Smooth muscle cell (in vitro differentiated cells): Measurements from ENCODE around the gene ZG16B. TPM values are rescaled to one million over a fixed set of nuclear protein-coding genes. Genes with fewer than 3 reads are reported as not detected.
A peak's percentile ranks its signal among the peaks of the same experiment; 100 is the strongest.

Source experiments
- DNase-seq: peaks from one replicate; lab custom pipeline; 2025; ENCODE audit not compliant: unreplicated experiment; lab: John Stamatoyannopoulos, UW
- H2AFZ ChIP-seq: fragments of 200-600 bp; sonication (generic); 2 replicates; pipeline ENCODE4 v1.6.0; 2016; ENCODE audit warnings: antibody characterized with exemption, low read depth, mild to moderate bottlenecking
- H3F3A ChIP-seq: fragments of 200-600 bp; sonication (generic); 2 replicates; pipeline ENCODE4 v1.6.0; 2017; ENCODE audit warnings: antibody characterized with exemption, low read depth
- H3K27ac ChIP-seq: fragments of 200-600 bp; sonication (generic); 2 replicates; pipeline ENCODE4 v1.5.1; 2016; ENCODE audit warnings: low read depth, mild to moderate bottlenecking
- H3K27me3 ChIP-seq: fragments of 200-600 bp; sonication (generic); 2 replicates; pipeline ENCODE4 v1.6.1; 2016; ENCODE audit warnings: low read depth, mild to moderate bottlenecking
- H3K36me3 ChIP-seq: fragments of 200-600 bp; sonication (generic); 2 replicates; pipeline ENCODE4 v1.5.1; 2016; ENCODE audit warnings: low read depth
- H3K4me1 ChIP-seq: fragments of 200-600 bp; sonication (generic); 2 replicates; pipeline ENCODE4 v1.5.1; 2016; ENCODE audit warnings: low read depth
- H3K4me2 ChIP-seq: fragments of 200-600 bp; sonication (generic); 2 replicates; pipeline ENCODE4 v1.6.0; 2016; ENCODE audit warnings: mild to moderate bottlenecking
- H3K4me3 ChIP-seq: fragments of 200-600 bp; sonication (generic); 2 replicates; pipeline ENCODE4 v1.5.1; 2016; ENCODE audit warnings: mild to moderate bottlenecking
- H3K79me2 ChIP-seq: fragments of 200-600 bp; sonication (generic); 2 replicates; pipeline ENCODE4 v1.6.0; 2016; ENCODE audit warnings: low read depth, mild to moderate bottlenecking
- H3K9ac ChIP-seq: fragments of 200-600 bp; sonication (generic); 2 replicates; pipeline ENCODE4 v1.6.0; 2016; ENCODE audit warnings: low read depth
- H3K9me3 ChIP-seq: fragments of 200-600 bp; sonication (generic); replicated peaks from 2 replicates; pipeline ENCODE4 v1.5.1; 2016; ENCODE audit warnings: low read depth
- H4K20me1 ChIP-seq: fragments of 200-600 bp; sonication (generic); 2 replicates; pipeline ENCODE4 v1.6.0; 2016; ENCODE audit warnings: low read depth
- WGBS: methylation state at CpG from one replicate; pipeline ENCODE4 v1.1.7; 2016; ENCODE audit warnings: low lambda C conversion rate; 5-methylcytosine and 5-hydroxymethylcytosine counted together
- polyA plus RNA-seq: library from polyadenylated mRNA; unstranded; fragments of >200 nt; fragmentation: Nextera tagmentation; extraction: Ambion mirVana; gene quantifications from 2 replicates; pipeline ENCODE4 v1.2.1, GENCODE V29; 2016
- total RNA-seq: library from RNA; depleted of rRNA; stranded (reverse); fragments of >200 nt; gene quantifications from 2 replicates; pipeline ENCODE4 v1.2.3, GENCODE V29; 2014
- TF ChIP-seq, protein P1 (sequence below): fragments of 200-600 bp; sonication (generic); IDR thresholded peaks from 2 replicates; pipeline ENCODE4 v1.5.1; 2017; ENCODE audit warnings: borderline replicate concordance, mild to moderate bottlenecking, antibody characterized with exemption; ENCODE audit not compliant: insufficient read depth, poor library complexity, severe bottlenecking

ZG16B gene
- total and polyA plus RNA-seq, 2 experiments from 2014 or later, result not detected

DNA sequence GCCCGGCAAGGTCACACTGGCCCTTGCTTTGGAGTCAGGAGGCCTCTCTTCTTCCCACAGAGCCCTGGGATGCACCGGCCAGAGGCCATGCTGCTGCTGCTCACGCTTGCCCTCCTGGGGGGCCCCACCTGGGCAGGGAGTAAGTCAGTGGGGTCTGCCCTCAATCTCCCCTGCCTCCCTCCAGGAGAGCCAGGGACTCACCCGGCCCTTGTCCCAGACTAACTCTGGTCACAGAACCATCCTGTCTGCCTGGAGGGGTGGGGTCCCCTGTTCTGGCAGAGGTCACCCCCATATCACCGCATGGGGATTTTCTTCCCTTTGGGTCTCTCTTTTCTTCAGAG, 222 bp downstream of the ZG16B start:
- Histone ChIP-seq H3K4me3 (no peak overlapping the region), H3K9ac (no peak overlapping the region), H3K4me1 (no peaks in the 10 kb centered on the region), H3K27ac (no peak overlapping the region), H3F3A (no peaks in the 10 kb centered on the region), H4K20me1 (no peaks in the 10 kb centered on the region), H3K79me2 (no peaks in the 10 kb centered on the region), H3K27me3 (no peaks in the 10 kb centered on the region), H3K4me2 (no peak overlapping the region), H3K36me3 (no peaks in the 10 kb centered on the region), H3K9me3 (no peaks in the 10 kb centered on the region), H2AFZ (no peak overlapping the region)
- no peak for DNase-seq
- TF ChIP-seq, protein P1, sequence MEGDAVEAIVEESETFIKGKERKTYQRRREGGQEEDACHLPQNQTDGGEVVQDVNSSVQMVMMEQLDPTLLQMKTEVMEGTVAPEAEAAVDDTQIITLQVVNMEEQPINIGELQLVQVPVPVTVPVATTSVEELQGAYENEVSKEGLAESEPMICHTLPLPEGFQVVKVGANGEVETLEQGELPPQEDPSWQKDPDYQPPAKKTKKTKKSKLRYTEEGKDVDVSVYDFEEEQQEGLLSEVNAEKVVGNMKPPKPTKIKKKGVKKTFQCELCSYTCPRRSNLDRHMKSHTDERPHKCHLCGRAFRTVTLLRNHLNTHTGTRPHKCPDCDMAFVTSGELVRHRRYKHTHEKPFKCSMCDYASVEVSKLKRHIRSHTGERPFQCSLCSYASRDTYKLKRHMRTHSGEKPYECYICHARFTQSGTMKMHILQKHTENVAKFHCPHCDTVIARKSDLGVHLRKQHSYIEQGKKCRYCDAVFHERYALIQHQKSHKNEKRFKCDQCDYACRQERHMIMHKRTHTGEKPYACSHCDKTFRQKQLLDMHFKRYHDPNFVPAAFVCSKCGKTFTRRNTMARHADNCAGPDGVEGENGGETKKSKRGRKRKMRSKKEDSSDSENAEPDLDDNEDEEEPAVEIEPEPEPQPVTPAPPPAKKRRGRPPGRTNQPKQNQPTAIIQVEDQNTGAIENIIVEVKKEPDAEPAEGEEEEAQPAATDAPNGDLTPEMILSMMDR, result no peak
- WGBS, result 93% methylated on average over 5 of the region's 5 CpGs

DNA sequence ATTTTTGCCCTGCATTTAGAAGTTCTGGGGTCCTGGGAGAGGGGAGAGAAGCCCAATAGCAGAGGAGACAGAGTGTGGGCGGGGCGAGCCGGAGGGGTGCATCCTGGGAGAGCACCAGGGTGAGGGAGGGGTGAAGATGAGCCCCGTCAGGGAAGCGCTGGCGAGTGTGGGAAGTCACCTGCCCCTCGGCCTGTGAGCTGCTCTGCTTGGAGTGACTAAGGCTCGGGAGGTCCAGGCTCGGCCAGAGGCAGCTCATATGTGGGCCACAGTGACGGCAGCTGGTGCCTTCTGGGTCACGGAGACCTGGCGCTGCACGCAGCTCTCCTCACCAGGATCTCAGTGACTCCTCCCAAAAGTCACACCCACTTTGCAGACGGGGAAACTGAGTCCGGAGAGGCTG, 1.1 kb downstream of the ZG16B start:
- Histone ChIP-seq H3F3A (no peaks in the 10 kb centered on the region), H3K27me3 (no peaks in the 10 kb centered on the region), H3K9ac (no peak overlapping the region), H3K4me1 (no peaks in the 10 kb centered on the region), H2AFZ (no peak overlapping the region), H3K36me3 (no peaks in the 10 kb centered on the region), H3K27ac (no peak overlapping the region), H4K20me1 (no peaks in the 10 kb centered on the region), H3K4me2 (no peak overlapping the region), H3K4me3 (no peak overlapping the region), H3K79me2 (no peaks in the 10 kb centered on the region), H3K9me3 (no peaks in the 10 kb centered on the region)
- TF ChIP-seq, protein P1, result no peak
- no peak for DNase-seq
- 86% methylated on average over 15 of the region's 15 CpGs for WGBS

DNA sequence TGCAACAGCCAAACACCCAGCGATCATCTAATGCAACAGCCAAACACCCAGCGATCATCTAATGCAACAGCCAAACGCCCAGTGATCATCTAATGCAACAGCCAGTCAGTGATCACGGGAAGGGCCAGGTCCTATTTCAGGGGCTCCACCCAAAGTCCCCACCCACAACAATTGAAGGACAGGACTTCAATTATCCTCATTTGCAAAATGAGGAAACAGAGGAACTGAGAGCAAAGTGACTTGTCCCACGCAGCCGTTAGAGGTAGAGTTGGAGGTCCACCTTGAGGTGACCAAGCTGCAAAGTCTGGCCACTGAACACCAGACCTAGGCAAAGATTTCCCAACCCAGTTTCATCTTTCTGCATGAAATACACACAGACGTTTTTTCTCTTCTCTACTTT, 3.7 kb downstream of the ZG16B start:
- H3K4me1 ChIP-seq, result no peaks in the 10 kb centered on the region
- TF ChIP-seq, protein P1, result no peak
- no peaks in the 10 kb centered on the region for H3K27me3 ChIP-seq
- H3K4me2 ChIP-seq, result no peak overlapping the region
- no peaks in the 10 kb centered on the region for H3K9me3 ChIP-seq
- no peak overlapping the region for H3K27ac ChIP-seq
- H3K36me3 ChIP-seq, result no peaks in the 10 kb centered on the region
- DNase-seq, result no peak
- H3F3A ChIP-seq, result peaks cover 7% of the 10 kb centered on the region
- H3K4me3 ChIP-seq, result no peak overlapping the region
- no peak overlapping the region for H2AFZ ChIP-seq
- no peaks in the 10 kb centered on the region for H4K20me1 ChIP-seq
- H3K79me2 ChIP-seq, result no peaks in the 10 kb centered on the region
- 71% methylated on average over 7 of the region's 7 CpGs for WGBS
- H3K9ac ChIP-seq, result no peak overlapping the region

DNA sequence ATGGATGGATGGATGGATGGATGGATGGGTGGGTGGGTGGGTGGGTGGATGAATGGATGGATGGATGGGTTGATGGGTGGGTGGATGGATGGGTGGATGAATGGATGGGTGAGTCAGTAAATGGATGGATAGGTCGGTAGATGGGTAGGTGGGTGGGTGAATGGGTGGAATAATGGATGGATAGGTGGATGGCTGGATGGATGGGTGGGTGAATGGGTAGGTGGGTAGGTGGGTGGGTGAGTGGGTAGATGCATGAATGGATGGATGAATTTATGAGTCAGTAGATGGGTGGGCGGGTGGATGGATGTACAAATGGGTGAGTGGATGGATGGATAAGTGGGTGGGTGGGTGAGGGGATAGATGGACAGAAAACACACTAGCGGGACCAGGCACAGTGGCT, 4.9 kb downstream of the ZG16B start:
- Histone ChIP-seq H3K27me3 (no peaks in the 10 kb centered on the region), H3K9me3 (no peaks in the 10 kb centered on the region), H3K4me1 (no peaks in the 10 kb centered on the region), H3K4me3 (no peak overlapping the region), H3K4me2 (peak overlapping the region; percentile 69), H3K79me2 (no peaks in the 10 kb centered on the region), H3K27ac (peak overlapping the region; percentile 44), H3K9ac (no peak overlapping the region), H3F3A (peaks cover 7% of the 10 kb centered on the region), H3K36me3 (no peaks in the 10 kb centered on the region), H2AFZ (no peak overlapping the region), H4K20me1 (no peaks in the 10 kb centered on the region)
- TF ChIP-seq, protein P1, result no peak
- WGBS, result 100% methylated on average over 1 of the region's 3 CpGs
- DNase-seq, result no peak
